H1 (cell line): ENCODE data around the gene S1PR3. TPM values are rescaled to one million over a fixed set of nuclear protein-coding genes. Genes with fewer than 3 reads are reported as not detected.

Experiments used
- polyA plus RNA-seq, 7 experiments: library from polyadenylated mRNA; depleted of rRNA in 3 of 7; stranded (reverse) in 5 of 7; unstranded in 2 of 7; fragments of >200 nt in 5 of 7; fragments of 200-250 nt in 2 of 7; gene quantifications; 1 replicate in 5 of 7; 2 replicates in 1 of 7; 4 replicates in 1 of 7; pipeline versions ENCODE4 v1.2.1 to v1.2.3, GENCODE V29; 2011 to 2013; ENCODE audit warnings: missing spikeins in 2 of 7, mixed read lengths in 2 of 7
- total RNA-seq: library from RNA; stranded (reverse); fragmentation: NEBNext Ultra II Directional; extraction: Animal tissue kit (Norgen Biotek cat#: 25700); gene quantifications from 2 replicates; pipeline ENCODE4 v1.2.1, GENCODE V29; 2021
- TF ChIP-seq, protein P1 (sequence below): IDR thresholded peaks from 2 replicates; pipeline ENCODE4 v1.6.1; 2011; ENCODE audit warnings: low read length, improper control_type of control experiment

S1PR3 gene
- total and polyA plus RNA-seq, 2 of the 8 experiments (the other 6 are each of a cell fraction or from before 2014, with no cell fraction given), result 3.7 to 6.4 TPM

DNA sequence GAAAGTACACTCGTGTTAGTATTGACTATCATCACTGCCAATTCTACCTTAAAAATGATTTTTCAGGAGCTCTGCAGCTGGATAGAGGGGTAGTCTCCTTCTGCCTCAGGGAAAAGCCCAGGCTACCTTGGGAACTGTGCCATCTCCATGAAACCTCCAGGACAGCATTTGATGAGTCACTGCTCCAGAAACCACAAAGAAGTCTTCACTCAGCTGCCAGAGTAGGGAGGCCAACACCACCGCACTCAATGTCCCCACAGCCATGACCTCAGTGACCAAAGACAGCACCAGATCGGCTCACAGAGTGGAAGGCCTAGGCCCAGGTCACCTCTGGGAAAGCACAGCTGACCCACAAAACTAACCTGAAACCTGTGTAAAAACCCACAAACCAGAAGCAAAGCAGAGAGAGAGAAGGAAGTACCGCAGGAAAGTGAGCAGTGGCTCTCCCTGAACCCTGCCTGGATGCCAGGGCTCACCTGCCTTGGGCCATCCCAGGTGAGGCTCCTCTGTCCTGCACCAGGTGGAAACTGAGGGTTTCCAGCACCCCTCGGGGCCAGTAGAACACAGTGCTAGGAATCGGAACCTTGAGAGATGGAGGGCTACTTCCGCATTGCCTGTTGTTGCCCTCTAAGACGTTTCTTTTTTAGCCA lies 30.0 kb downstream of the S1PR3 start (continued):
- TF ChIP-seq, protein P1, sequence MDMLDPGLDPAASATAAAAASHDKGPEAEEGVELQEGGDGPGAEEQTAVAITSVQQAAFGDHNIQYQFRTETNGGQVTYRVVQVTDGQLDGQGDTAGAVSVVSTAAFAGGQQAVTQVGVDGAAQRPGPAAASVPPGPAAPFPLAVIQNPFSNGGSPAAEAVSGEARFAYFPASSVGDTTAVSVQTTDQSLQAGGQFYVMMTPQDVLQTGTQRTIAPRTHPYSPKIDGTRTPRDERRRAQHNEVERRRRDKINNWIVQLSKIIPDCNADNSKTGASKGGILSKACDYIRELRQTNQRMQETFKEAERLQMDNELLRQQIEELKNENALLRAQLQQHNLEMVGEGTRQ, result no peak
